Measurements from ENCODE around the gene LGALS4.

DNA sequence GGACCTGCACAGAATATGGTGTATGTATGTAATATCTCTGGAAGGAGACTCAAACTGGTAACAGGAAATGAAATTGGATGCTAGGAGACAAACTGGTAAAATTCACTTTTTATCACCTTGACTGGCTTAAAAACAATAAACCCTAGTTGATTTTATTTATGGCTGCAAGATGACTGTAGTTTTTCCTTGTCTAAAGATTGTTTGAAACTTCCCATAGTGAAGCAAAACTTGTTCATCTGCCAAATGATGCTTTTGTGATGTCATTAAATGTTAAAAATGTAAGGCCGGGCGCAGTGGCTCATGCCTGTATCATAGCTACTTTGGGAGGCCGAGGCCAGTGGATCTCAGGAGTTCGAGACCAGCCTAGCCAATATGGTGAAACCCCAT lies 21.4 kb upstream of the LGALS4 start:
- TF ChIP-seq, protein P1, sequence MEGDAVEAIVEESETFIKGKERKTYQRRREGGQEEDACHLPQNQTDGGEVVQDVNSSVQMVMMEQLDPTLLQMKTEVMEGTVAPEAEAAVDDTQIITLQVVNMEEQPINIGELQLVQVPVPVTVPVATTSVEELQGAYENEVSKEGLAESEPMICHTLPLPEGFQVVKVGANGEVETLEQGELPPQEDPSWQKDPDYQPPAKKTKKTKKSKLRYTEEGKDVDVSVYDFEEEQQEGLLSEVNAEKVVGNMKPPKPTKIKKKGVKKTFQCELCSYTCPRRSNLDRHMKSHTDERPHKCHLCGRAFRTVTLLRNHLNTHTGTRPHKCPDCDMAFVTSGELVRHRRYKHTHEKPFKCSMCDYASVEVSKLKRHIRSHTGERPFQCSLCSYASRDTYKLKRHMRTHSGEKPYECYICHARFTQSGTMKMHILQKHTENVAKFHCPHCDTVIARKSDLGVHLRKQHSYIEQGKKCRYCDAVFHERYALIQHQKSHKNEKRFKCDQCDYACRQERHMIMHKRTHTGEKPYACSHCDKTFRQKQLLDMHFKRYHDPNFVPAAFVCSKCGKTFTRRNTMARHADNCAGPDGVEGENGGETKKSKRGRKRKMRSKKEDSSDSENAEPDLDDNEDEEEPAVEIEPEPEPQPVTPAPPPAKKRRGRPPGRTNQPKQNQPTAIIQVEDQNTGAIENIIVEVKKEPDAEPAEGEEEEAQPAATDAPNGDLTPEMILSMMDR (IDR thresholded peaks at IDR 0.05; ENCODE audit: low read depth, low read length, poor library complexity, severe bottlenecking) = no peak
- no peak for TF ChIP-seq EZH2phosphoT487 (IDR thresholded peaks at IDR 0.05; ENCODE audit: borderline replicate concordance, low read length)

Data from DOHH2 (cell line).